GM12873 (cell line): ENCODE measurements around the gene SNUPN.

Experiments
- CTCF ChIP-seq: IDR thresholded peaks from 2 replicates; pipeline ENCODE4 v1.5.1; 2012; ENCODE audit warnings: low read depth, mild to moderate bottlenecking, moderate library complexity, low read length, control low read depth; ENCODE audit not compliant: insufficient read depth; ENCODE audit errors: missing control alignments

SNUPN gene

DNA sequence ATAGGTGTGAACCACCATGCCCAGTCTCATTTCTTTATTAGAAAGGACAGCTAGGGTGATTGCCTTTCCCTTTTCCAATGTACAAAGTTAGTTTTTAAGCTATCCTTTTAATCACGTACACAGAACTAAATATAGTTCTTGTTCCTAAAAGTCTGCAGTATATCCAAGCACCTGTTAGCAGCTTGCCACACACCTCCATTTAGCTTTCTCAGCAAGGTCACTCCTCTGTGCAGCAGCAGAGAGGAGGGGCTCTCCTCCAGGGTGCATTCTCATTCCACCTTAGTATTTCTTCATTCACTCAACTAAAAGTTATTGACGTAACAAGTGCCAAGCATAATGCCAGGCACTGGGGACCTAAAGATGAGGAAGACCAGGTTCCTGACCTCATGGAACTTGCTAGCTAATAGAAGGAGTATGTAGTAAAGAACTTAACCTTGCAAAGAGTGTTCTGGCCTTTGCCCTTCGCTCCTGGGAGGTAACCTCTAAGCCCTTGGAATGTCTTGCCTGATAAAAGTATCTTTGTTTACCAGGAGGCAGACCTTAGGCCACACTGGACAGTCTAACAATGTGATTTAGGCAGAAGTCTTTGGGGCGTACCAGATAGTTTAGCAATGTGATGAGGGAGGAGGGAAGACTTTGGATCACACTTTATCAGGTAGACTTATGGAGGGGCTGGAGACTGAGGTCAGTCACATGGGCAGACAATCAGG is 33.7 kb downstream of the SNUPN start:
- no peak for TF ChIP-seq CTCF

DNA sequence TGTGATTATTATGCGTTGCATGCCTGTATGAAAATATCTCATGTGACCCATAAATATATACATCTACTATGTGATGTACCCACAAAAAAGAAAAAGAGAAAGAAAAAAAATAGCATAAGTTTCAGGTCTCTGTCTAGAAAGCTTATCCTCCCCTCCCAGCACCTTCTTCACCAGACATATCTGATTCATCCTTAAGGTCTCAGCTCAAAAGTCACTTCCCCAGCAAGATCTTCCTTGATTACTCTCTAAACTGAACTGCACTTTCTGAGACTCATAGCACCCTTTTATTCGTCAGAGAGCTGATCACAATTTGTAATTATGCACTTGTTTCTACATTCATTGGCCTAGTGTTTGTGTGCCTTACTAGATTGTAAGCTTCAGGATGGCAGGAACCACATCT is 35.3 kb downstream of the SNUPN start:
- TF ChIP-seq CTCF: no peak

DNA sequence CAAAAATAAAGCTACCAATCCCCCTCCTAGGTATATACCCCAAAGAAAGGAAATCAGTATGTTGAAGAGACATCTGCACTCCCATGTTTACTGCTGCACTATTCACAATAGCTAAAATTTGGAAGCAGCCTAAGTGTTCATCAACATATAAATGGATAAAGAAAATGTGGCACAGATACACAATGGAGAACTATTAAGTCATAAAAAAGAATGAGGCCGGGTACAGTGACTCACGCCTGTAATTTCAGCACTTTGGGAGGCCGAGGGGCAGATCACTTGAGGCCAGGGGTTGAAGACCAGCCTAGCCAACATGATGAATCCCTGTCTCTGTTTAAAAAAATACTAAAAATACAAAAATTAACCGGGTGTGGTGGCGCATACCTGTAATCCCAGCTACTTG is 36.5 kb downstream of the SNUPN start:
- TF ChIP-seq CTCF: no peak

DNA sequence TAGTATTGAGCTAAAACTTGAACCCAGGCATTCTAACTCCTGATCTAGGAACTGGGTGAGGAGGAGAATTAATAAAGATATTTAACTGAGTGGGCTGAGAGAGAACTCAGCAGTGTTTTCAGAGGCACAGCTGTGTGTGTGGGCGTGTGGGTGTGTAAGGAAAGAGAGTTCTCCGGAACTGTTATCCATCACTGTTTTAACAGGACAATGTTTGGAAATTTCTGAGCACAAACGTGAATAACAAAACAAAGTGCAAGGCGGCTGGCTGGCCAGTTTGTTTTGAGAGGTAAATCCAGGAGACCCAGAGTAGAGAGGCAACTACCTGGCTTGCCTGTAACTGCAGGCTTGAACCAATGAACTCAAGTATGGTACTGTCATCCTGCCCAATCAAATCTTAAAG is 41.4 kb downstream of the SNUPN start:
- no peak for TF ChIP-seq CTCF

DNA sequence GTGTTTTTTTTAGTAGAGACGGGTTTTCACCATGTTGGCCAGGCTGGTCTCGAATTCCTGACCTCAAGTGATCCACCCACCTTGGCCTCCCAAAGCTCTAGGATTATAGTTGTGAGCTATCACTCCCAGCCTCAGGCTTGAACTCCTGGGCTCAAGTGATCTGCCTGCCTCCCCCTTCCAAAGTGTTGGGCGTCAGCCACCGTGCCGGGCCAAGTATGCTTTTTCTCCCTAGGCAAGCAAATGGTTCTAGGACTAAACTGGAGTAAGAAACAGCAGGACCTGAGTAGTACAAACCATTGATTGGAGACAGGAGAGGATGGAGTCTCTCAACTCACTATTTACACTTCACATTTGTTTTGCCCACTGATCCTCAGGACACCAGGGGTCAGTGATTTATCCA is 41.8 kb downstream of the SNUPN start:
- TF ChIP-seq CTCF: no peak

GRCh38 chr15:75578948-75579920 is 46.3 kb downstream of the SNUPN start, which contains the start of gene PTPN9:
PTPN9 (minus strand) TSS chr15:75579315; CDS start chr15:75578776, 539 bp downstream.
- peak; percentile 34 for TF ChIP-seq CTCF
